Skeletal muscle satellite cell (primary cell): ENCODE measurements around the gene CLINT1.
"Not testable (repeated sequence)": the region's sequence is repeated elsewhere in the genome, so short reads cannot be mapped to it uniquely, and the experiment has no call there.

Experiments used
- H3K27me3 ChIP-seq: 2 replicates; pipeline ENCODE4 v1.7.0; 2013; ENCODE audit warnings: low read length; ENCODE audit not compliant: control insufficient read depth, insufficient read depth
- H3K36me3 ChIP-seq: 2 replicates; pipeline ENCODE4 v1.7.0; 2013; ENCODE audit warnings: mild to moderate bottlenecking, control low read depth, low read length; ENCODE audit not compliant: insufficient read depth
- H3K4me1 ChIP-seq: 2 replicates; pipeline ENCODE4 v1.7.0; 2013; ENCODE audit warnings: low read length; ENCODE audit not compliant: control insufficient read depth, insufficient read depth
- H3K4me2 ChIP-seq: 2 replicates; pipeline ENCODE4 v1.7.0; 2013; ENCODE audit warnings: mild to moderate bottlenecking, low read length
- H3K4me3 ChIP-seq: 2 replicates; pipeline ENCODE4 v1.7.0; 2013; ENCODE audit warnings: low read length
- H3K9ac ChIP-seq: 2 replicates; pipeline ENCODE4 v1.7.0; 2013; ENCODE audit warnings: mild to moderate bottlenecking, low read depth, low read length, moderate library complexity
- H3K9me3 ChIP-seq: replicated peaks from 2 replicates; pipeline ENCODE4 v1.7.0; 2013; ENCODE audit warnings: mild to moderate bottlenecking, control low read depth, low read length

The CLINT1 gene

DNA sequence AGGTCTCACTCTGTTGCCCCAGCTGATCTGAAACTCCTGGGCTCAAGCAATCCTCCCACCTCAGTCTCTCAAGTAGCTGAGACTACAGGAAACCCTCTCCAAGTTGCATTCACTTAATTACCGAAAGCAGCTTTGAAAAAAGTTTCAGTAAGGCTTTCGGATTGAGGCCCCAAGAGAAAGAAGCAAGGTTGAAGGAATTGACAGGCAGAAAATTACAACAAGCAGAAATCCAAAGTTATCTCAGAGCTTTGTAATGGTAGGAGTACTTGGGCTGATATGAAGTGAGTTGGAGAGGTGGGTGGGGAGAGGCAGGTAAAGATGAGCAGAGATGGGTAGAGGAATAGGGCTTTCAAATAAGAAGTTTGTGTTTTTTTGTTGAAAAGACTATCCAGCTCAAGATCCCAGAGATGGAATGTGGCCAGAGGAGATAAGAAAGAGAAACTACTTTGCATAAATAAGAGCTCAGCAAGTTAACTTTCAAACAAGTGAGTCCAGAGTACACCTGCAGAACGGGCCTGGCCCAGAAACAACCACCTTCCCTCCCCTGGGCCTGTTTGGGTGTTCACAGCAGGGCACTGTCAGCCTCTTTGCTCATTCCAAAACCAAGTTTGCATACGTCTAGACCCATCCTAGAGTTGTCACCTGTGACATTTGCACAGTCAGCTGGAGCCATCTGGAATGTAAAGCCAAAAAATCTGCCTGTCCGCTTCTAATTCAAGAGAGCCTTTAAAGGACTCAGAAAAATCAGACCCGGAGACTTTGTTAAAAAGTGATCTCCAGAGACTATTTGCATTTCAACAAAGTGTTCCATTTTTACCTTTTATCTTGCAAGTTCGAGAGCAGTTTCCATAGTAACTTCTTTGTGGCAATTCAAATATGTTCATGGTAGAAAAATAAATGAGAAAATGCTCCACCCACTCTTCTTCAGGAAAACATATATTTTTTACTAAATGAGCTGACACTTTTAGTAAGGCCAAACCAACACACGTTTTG, 2.2 kb upstream of the CLINT1 start:
- Histone ChIP-seq H3K4me1 (peaks cover 13% of the 10 kb centered on the region), H3K4me2 (no peak overlapping the region), H3K27me3 (no peaks in the 10 kb centered on the region), H3K9me3 (no peaks in the 10 kb centered on the region), H3K9ac (no peak overlapping the region), H3K36me3 (no peaks in the 10 kb centered on the region), H3K4me3 (no peak overlapping the region)

DNA sequence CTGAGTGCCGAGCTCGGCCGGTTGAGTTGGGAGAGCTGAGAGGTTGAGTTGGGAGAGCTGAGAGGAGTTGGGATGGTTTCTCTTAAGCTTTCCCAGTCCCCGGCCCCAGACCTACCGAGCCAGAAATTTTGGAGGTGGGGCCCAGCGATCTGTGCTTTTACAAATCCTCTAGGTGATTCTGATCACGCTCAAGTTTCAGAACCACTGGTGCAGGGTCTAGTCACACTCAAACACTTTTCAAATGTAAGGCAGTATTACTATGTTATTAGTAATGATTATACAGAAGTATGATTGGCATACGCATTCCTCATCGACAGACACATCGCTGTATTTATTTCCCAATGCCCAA, 256 bp upstream of the CLINT1 start:
- no peak overlapping the region for H3K9ac ChIP-seq
- H3K27me3 ChIP-seq: no peaks in the 10 kb centered on the region
- peak overlapping the region; percentile 80 for H3K4me2 ChIP-seq
- H3K9me3 ChIP-seq: no peaks in the 10 kb centered on the region
- H3K4me1 ChIP-seq: peaks cover 13% of the 10 kb centered on the region
- peak overlapping the region; percentile 95 for H3K4me3 ChIP-seq
- H3K36me3 ChIP-seq: no peaks in the 10 kb centered on the region

DNA sequence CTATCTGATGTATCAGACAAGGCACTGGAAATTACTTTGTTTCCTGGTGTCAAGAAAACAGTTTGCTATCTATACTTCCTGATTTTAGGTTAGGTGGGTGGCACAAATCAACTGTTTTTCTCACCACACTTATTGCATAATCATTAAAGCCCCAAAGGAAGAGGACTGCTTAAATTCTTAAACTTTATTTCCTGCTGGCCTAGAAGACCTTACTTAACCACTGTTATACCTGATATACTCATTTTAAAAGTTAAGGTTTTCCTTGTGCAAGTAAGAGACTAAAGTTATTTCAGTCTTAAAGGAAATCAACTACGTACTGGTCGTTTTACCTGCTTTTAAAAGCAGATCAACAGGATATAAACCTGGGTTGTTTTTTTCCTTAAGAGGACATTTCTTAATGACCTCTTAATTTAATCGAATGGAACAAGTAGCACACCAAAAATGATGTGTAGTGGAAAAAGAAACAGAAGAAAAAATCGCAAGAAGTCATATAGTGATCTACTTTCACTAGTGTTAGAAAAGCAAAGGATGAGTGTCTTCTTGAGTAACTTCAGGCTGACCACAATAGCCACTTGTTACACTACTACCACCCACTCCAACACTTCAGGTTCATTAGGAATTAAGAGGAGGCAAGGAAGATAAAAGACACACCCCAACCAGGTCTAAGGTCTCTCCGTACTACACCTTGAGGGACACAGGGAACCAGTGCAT, 974 bp downstream of the CLINT1 start:
- H3K4me1 ChIP-seq: peaks cover 13% of the 10 kb centered on the region
- H3K4me2 ChIP-seq: peak overlapping the region; percentile 80
- peak overlapping the region; percentile 92 for H3K9ac ChIP-seq
- no peaks in the 10 kb centered on the region for H3K27me3 ChIP-seq
- no peaks in the 10 kb centered on the region for H3K9me3 ChIP-seq
- peak overlapping the region; percentile 95 for H3K4me3 ChIP-seq
- H3K36me3 ChIP-seq: no peaks in the 10 kb centered on the region

DNA sequence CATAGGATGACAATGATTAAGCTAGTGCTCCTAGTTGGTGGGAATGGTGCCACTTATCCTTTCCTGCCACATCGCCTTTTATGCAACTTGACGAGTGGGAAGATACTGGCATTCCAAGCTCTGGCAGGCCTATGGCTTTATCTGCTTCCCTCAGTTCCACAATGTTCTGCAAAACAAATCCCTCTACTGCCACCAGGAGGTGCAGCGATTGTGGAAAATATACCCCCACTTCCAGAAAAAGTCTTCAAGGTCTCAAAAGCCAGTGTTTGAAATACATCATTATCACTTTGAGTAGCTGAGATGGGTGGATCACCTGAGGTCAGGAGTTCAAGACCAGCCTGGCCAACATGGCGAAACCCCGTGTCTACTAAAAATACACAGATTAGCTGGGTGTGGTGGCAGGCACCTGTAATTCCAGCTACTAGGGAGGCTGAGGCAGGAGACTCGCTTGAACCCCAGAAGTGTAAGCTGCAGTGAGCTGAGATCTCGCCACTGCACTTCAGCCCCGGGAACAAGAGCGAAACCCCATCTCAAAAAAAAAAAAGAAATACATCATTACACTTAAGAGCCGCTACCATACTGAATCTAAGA, 3.4 kb downstream of the CLINT1 start:
- Histone ChIP-seq H3K4me3 (no peak overlapping the region), H3K9ac (no peak overlapping the region), H3K27me3 (no peaks in the 10 kb centered on the region), H3K36me3 (no peaks in the 10 kb centered on the region), H3K4me1 (peaks cover 13% of the 10 kb centered on the region), H3K9me3 (no peaks in the 10 kb centered on the region), H3K4me2 (peak overlapping the region; percentile 61)

DNA sequence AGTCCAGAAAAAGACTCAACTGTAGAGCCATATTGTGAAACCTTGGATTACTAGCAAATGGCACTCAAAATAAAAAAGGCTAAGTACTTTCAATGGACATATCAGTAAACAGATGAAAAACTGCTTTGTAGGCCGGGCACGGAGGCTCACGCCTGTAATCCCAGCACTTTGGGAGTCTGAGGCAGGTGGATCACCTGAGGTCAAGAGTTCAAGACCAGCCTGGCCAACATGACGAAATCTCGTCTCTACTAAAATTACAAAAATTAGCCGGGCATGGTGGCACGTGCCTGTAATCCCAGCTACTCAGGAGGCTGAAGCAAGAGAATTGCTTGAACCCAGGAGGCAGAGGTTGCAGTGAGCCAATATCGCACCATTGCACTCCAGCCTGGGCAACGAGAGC, 5.6 kb downstream of the CLINT1 start:
- not testable (repeated sequence) for H3K36me3 ChIP-seq, H3K4me3 ChIP-seq, H3K9me3 ChIP-seq, H3K27me3 ChIP-seq, H3K9ac ChIP-seq, H3K4me2 ChIP-seq
- peaks cover 13% of the 10 kb centered on the region for H3K4me1 ChIP-seq

DNA sequence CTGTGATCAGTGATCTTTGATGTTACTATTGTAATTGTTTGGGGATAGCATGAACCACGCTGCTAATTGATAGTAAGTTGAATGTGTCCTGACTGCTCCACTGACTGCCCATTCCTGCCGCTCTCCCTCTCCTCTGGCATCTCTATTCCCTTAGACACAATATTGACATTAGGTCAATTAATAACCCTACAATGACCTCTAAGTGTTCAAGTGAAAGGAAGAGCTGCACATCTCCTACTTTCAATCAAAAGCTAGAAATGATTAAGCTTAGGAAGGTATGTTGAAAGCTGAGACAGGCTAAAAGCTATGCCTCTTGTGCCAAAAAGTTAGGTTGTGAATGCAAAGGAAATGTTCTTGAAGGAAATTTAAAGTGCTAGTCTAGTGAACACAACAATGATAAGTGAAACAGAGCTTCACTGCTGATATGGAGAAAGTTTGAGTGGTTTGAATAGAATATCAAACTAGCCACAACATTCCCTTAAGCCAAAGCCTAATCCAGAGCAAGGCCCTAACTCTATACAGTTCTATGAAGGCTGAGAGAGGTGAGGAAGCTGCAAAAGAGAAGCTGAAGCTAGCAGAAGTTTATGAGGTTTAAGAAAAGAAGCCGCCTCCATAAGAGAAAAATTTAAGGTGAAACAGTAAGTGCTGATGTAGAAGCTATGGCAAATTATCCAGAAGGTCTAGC, 12.9 kb downstream of the CLINT1 start:
- Histone ChIP-seq H3K9me3 (no peaks in the 10 kb centered on the region), H3K4me1 (no peaks in the 10 kb centered on the region), H3K27me3 (no peaks in the 10 kb centered on the region), H3K4me2 (no peak overlapping the region), H3K36me3 (peaks cover 3% of the 10 kb centered on the region), H3K9ac (no peak overlapping the region), H3K4me3 (no peak overlapping the region)

DNA sequence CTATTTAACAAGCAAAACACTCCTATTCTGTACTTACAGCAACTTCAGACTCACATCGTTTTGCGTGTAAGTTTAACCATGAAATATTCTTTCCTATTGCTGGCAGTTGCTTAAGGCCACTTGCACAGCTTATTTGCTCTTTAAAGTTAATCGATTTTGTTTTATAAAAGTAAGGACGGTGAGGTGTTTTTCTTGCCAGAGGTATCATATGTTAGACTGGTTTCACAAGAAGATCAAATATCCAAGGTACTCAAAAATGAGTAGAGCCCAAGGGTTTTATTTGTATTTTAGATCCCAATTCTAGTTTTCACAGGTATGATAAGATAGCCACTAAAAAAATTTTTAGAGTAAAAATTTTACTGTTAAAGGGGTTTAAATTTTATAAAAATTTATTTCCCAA, 16.2 kb downstream of the CLINT1 start:
- no peak overlapping the region for H3K4me3 ChIP-seq
- H3K4me2 ChIP-seq: no peak overlapping the region

DNA sequence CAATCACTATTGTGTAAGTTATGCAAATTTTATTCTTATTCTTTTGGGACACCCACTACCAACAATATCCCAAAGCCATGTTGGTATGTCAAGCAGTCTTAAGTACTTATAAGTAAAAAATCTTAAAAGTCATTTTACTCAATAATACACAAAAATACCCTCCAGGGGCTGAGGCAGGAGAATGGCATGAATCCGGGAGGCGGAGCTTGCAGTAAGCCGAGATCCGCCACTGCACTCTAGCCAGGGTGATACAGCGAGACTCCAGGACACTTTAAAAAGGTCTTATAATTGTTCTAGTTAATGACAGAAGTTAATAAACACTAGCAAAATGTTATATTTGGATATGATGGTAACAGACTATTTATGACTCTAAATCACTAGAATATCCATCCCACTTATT, 16.8 kb downstream of the CLINT1 start:
- H3K9ac ChIP-seq: no peak overlapping the region
- no peaks in the 10 kb centered on the region for H3K9me3 ChIP-seq
- H3K4me2 ChIP-seq: no peak overlapping the region
- no peaks in the 10 kb centered on the region for H3K27me3 ChIP-seq
- peaks cover 3% of the 10 kb centered on the region for H3K36me3 ChIP-seq
- no peaks in the 10 kb centered on the region for H3K4me1 ChIP-seq
- no peak overlapping the region for H3K4me3 ChIP-seq

More for the DNA sequence above, 16.2 kb downstream of the CLINT1 start:
- H3K4me1 ChIP-seq: no peaks in the 10 kb centered on the region
- H3K27me3 ChIP-seq: no peaks in the 10 kb centered on the region
- no peak overlapping the region for H3K9ac ChIP-seq
- H3K9me3 ChIP-seq: no peaks in the 10 kb centered on the region
- H3K36me3 ChIP-seq: peaks cover 3% of the 10 kb centered on the region

DNA sequence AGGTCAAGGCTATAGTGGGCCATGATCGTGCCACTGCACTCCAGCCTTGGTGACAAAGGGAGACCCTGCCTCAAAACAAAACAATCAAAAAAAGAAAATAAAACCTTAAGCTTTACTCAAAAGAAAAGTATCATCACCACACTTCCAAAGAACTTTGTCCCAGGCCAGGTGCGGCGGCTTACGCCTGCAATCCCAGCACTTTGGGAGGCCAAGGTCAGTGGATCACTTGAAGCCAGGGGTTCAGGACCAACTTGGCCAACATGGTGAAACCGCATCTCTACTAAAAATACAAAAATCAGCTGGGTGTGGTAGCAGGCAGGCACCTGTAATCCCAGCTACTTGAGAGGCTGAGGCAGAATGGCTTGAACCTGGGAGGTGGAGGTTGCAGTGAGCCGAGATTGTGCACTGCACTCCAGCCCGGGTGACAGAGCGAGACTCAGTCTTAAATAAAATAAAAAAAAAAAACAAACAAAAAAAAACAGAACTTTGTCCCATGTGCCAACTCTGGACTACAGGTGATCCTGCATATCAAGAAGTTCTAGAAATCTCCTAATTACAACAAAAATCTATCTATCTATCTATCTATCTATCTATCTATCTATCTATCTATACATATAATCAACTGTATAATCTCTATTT, 19.7 kb downstream of the CLINT1 start:
- H3K36me3 ChIP-seq: no peaks in the 10 kb centered on the region
- H3K4me2 ChIP-seq: no peak overlapping the region

DNA sequence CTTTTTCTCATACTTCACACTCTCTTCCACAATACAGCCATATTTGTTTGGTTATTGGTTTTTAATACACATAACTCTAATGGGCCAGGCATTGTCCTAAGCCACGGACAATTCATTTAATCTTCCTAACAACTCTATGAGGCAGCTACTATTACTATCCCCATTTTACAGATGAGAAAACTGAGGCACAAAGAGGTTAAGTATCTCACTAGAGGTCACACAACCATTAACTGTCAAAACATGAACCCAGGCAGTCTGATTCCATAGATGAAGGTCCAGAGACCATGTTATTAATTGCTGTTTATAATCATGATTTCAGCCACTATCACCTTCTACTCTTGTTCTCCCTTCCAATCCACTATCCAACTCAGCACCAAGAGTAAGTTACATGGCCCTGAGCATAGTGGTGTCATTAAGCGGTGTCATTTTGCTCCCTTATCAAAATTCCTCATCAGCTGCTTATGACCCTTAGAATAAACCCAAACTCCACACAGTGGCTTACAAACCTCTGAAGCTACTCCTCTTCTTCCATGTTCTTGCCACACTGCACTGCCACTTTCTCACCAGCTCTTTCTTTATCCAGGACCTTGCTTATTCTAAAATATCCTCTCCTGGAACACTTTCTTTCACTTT, 22.7 kb downstream of the CLINT1 start:
- H3K4me1 ChIP-seq: no peaks in the 10 kb centered on the region
- no peak overlapping the region for H3K4me3 ChIP-seq
- no peaks in the 10 kb centered on the region for H3K9me3 ChIP-seq
- H3K4me2 ChIP-seq: no peak overlapping the region
- H3K9ac ChIP-seq: no peak overlapping the region
- no peaks in the 10 kb centered on the region for H3K27me3 ChIP-seq
- no peaks in the 10 kb centered on the region for H3K36me3 ChIP-seq

More for the DNA sequence above, 19.7 kb downstream of the CLINT1 start:
- no peaks in the 10 kb centered on the region for H3K27me3 ChIP-seq
- no peak overlapping the region for H3K4me3 ChIP-seq
- no peaks in the 10 kb centered on the region for H3K9me3 ChIP-seq
- no peak overlapping the region for H3K9ac ChIP-seq
- H3K4me1 ChIP-seq: no peaks in the 10 kb centered on the region
